ENCODE data around the gene HTT-AS. TPM values are rescaled to one million over a fixed set of nuclear protein-coding genes. Genes with fewer than 3 reads are reported as not detected.

HTT-AS gene
- total and polyA plus RNA-seq, 2 of the 8 experiments (the other 6 are each of a cell fraction or from before 2014, with no cell fraction given) = not detected

DNA sequence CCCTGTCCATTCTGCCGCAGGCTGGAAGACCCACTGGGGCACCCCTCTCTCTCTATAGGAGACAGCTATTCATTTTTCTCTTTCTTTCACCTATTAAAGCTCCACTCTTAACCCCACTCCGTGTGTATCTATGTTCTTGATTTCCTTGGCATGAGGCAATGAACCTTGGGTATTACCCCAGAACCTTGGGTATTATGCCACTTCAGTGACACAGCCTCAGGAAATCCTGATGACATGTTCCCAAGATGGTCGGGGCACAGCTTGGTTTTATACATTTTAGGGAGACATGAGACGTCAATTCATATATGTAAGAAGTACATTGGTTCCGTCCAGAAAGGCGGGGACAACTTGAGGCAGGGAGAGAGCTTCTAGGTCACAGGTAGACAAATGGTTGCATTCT is 13.4 kb downstream of the HTT-AS start:
- FAIRE-seq = no peak
- Histone ChIP-seq H3K9ac (replicated peaks in 1 of 4; ENCODE audit: extremely low read depth in 1 of 4, low read depth in 3 of 4, low read length in 3 of 4) (no peak overlapping the region), H2BK20ac (ENCODE audit: low read length) (no peak overlapping the region), H4K20me1 (replicated peaks in 1 of 2; ENCODE audit: control insufficient read depth in 1 of 2, insufficient read depth in 2 of 2, low read length in 2 of 2) (no peaks in the 10 kb centered on the region), H3K4me3 (ENCODE audit: extremely low read depth in 1 of 4, insufficient read depth in 2 of 4, low read depth in 3 of 4, low read length in 4 of 4) (no peak overlapping the region), H4K91ac (replicated peaks; ENCODE audit: insufficient read length, low read length) (no peak overlapping the region), H2BK12ac (ENCODE audit: low read depth, low read length) (no peak overlapping the region), H3K4me2 (ENCODE audit: insufficient read depth in 1 of 2, low read depth in 2 of 2, low read length in 2 of 2) (no peak overlapping the region), H2BK15ac (ENCODE audit: low read length) (no peak overlapping the region), H3K23me2 (ENCODE audit: low read depth, low read length) (no peaks in the 10 kb centered on the region), H3K79me2 (ENCODE audit: control insufficient read depth in 1 of 2, insufficient read depth in 2 of 2, low read length in 2 of 2) (no peaks in the 10 kb centered on the region), H3K9me3 (ENCODE audit: insufficient read depth in 2 of 2, low read depth in 1 of 2, low read length in 1 of 2) (peaks cover 6 to 7% of the 10 kb centered on the region in 2 experiments; a peak in 3 of 4 replicates), H3K27me3 (replicated peaks in 1 of 4; ENCODE audit: control insufficient read depth in 3 of 4, extremely low read depth in 1 of 4, insufficient read depth in 3 of 4, low read length in 3 of 4) (no peaks in the 10 kb centered on the region), H3K4ac (replicated peaks; ENCODE audit: insufficient read length, low read depth, low read length) (no peak overlapping the region), H3K56ac (replicated peaks; ENCODE audit: insufficient read length, low read depth, low read length) (no peak overlapping the region), H4K5ac (ENCODE audit: insufficient read length, low read depth, low read length) (no peak overlapping the region), H2AFZ (ENCODE audit: low read length) (no peak overlapping the region), H3K18ac (ENCODE audit: extremely low read depth, low read length) (no peak overlapping the region), H4K8ac (ENCODE audit: extremely low read depth, insufficient read depth, low read length) (no peak overlapping the region), H3K27ac (ENCODE audit: low read depth, low read length) (no peak overlapping the region), H2AK5ac (ENCODE audit: low read depth, low read length) (no peak overlapping the region), H3K79me1 (ENCODE audit: low read depth, low read length) (no peaks in the 10 kb centered on the region), H2BK120ac (replicated peaks; ENCODE audit: low read depth, low read length) (no peak overlapping the region), H3K4me1 (replicated peaks in 1 of 4; ENCODE audit: control insufficient read depth in 3 of 4, insufficient read depth in 4 of 4, low read length in 3 of 4) (no peaks in the 10 kb centered on the region), H3K23ac (ENCODE audit: insufficient read length) (no peak overlapping the region), H3K36me3 (ENCODE audit: control insufficient read depth in 2 of 4, insufficient read depth in 4 of 4, low read length in 3 of 4) (no peaks in the 10 kb centered on the region), H2BK5ac (ENCODE audit: low read depth, low read length) (no peak overlapping the region), H3K14ac (ENCODE audit: insufficient read length) (no peak overlapping the region)
- TF ChIP-seq SIX5 (IDR thresholded peaks at IDR 0.05; ENCODE audit: low read depth, low read length) (no peak), TCF12 (IDR thresholded peaks at IDR 0.05; ENCODE audit: low read depth, low read length) (no peak), TAF7 (optimal IDR thresholded peaks at IDR 0.05; ENCODE audit: borderline replicate concordance, low read depth, low read length) (no peak), JUN (IDR thresholded peaks at IDR 0.05; ENCODE audit: low read depth, low read length) (no peak), TAF1 (IDR thresholded peaks at IDR 0.05; ENCODE audit: low read depth, low read length) (no peak), PHF8 (conservative IDR thresholded peaks at IDR 0.05; ENCODE audit: low read depth, low read length) (no peak), CHD2 (IDR thresholded peaks at IDR 0.05; ENCODE audit: low read length) (no peak), ASH2L (IDR thresholded peaks at IDR 0.05; ENCODE audit: low read length) (no peak)
- POLR2A ChIA-PET (ENCODE audit: partially characterized antibody) = no interaction called here
- no peak for DNase-seq (ENCODE audit: low read depth in 1 of 2, low spot score in 2 of 2)
- CTCF ChIA-PET (ENCODE audit: partially characterized antibody) = interaction anchor here (1.0 to 3.3 kb wide), 4 partner anchors 9 to 75 kb away, joined by 3 to 12 read pairs (median 4); no protein-coding TSS in a partner anchor
- WGBS, 2 experiments (ENCODE audit: extremely low coverage in 1 of 2, insufficient coverage in 1 of 2, insufficient read length in 1 of 2, insufficient replicate concordance in 2 of 2, low coverage in 1 of 2, low lambda C conversion rate in 2 of 2, missing lambda C conversion rate in 1 of 2) = 87% methylated on average over 6 of the region's 6 CpGs; no CpG with 5 or more reads in 1 of the 2 experiments
